Testis (tissue), 2 donors: ENCODE measurements around the gene MN1.

Source experiments
- POLR2A ChIP-seq: fragments of 450-650 bp; IDR thresholded peaks from one replicate; pipeline ENCODE4 v1.6.1; 2017; ENCODE audit warnings: antibody characterized with exemption, mild to moderate bottlenecking, moderate library complexity
- TF ChIP-seq, protein P1 (sequence below), 3 experiments: fragments of 450-650 bp in 2 of 3; fragments of 200-600 bp in 1 of 3; sonication (generic) in 1 of 3; IDR thresholded peaks; one replicate each; pipeline ENCODE4 v1.5.1; 2016 to 2019; ENCODE audit warnings: antibody characterized with exemption in 3 of 3, mild to moderate bottlenecking in 2 of 3, moderate library complexity in 1 of 3

DNA sequence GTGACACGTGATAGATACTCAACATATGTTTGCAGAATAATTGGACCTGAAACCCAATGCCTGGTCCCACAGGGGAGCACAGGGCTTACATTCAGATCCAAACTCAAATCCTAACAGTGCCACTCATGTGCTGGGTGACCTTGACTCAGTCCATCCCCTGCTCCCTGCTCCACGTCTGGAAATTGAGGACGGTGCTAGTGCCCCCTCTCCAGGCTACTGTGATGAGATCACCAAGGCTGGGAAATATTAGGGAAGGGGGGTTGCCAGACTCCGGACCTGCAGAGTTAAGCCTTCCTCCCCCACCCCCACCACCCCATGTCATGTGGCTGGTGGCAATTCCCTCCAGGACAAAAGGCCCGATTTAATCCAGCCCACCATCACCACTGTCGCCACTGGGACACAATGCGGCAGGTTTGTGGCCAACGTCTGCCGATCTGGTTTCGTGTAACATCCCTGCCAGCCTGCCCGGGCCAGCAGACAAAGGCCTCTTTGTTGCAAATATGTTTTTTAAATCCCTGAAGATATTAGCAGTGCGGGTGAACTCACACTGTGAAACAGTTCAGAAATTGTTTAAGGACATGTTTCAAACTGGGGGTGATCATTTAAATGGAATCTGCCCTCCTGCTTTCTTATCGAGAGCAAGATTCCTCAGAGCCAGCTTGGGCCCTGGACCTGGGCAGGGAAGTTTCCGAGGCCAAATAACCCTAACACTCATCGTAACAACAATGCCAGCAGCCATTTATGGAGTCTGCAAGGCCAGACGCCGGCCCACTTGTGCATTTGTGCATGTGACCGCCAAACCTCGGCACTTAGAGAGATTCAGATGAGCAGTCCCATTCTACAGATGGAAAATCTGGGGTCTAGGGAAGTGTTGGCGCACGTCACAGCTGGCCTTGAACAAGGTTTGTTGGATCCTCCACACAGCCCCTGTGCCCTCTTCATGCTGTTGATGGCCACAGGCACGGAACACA is 19.6 kb upstream of the MN1 start:
- TF ChIP-seq, protein P1, sequence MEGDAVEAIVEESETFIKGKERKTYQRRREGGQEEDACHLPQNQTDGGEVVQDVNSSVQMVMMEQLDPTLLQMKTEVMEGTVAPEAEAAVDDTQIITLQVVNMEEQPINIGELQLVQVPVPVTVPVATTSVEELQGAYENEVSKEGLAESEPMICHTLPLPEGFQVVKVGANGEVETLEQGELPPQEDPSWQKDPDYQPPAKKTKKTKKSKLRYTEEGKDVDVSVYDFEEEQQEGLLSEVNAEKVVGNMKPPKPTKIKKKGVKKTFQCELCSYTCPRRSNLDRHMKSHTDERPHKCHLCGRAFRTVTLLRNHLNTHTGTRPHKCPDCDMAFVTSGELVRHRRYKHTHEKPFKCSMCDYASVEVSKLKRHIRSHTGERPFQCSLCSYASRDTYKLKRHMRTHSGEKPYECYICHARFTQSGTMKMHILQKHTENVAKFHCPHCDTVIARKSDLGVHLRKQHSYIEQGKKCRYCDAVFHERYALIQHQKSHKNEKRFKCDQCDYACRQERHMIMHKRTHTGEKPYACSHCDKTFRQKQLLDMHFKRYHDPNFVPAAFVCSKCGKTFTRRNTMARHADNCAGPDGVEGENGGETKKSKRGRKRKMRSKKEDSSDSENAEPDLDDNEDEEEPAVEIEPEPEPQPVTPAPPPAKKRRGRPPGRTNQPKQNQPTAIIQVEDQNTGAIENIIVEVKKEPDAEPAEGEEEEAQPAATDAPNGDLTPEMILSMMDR (IDR thresholded peaks at IDR 0.05) = no peak
- no peak for TF ChIP-seq POLR2A
